ENCODE measurements around the gene CDH4. TPM values are rescaled to one million over a fixed set of nuclear protein-coding genes. Genes with fewer than 3 reads are reported as not detected.

Gene CDH4
- total and polyA plus RNA-seq, 2 of the 13 experiments (the other 11 are each of a cell fraction or from before 2014, with no cell fraction given), result not detected

DNA sequence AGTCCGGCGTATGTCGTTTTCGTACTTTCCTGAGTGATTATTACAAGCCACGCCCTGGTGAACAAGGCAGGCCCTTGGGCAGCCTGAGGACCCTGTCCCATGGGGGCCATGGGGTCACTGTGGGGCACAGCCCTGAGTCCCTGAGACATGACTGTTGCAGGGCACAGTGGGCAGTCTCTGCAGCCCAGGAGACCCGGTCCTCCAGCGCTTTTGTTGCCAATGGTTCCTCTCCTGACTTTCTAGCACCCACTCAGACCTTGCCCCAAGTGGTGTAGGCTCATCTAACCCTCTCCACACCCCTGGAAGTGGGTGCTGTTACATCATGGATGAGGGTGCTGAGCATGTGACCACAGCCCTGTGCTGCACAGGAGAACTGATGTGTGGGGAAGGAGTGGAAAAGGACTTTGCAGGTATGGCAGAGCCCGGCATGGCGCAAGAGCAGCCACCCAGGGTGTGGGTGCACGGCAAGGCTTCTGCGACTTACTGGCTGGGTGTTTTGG is 494.1 kb downstream of the CDH4 start:
- H3K9me3 ChIP-seq (ENCODE audit: low read length), result peaks cover 10% of the 10 kb centered on the region
- H3K4me3 ChIP-seq (replicated peaks in 1 of 3; ENCODE audit: insufficient read depth in 1 of 3, low read depth in 2 of 3, low read length in 3 of 3), result no peak overlapping the region
- ATAC-seq, result no peak; the same call in 2 of the 3 replicates
- no peak for DNase-seq (ENCODE audit: low spot score)
- POLR2A ChIA-PET, result no interaction called here
- peaks cover 14 to 42% of the 10 kb centered on the region in 2 experiments; a peak in 4 of 5 replicates for H3K27me3 ChIP-seq (ENCODE audit: control insufficient read depth in 1 of 2, insufficient read depth in 2 of 2, low read length in 2 of 2)
- TF ChIP-seq SRY (CRISPR knock-in tag; IDR thresholded peaks at IDR 0.05) (no peak), CC2D1A (CRISPR knock-in tag; IDR thresholded peaks at IDR 0.05) (no peak), ONECUT2 (CRISPR knock-in tag; IDR thresholded peaks at IDR 0.05) (no peak), SRSF4 (IDR thresholded peaks at IDR 0.05; ENCODE audit: low read depth, low read length, poor library complexity, severe bottlenecking) (no peak), ZFP41 (CRISPR knock-in tag; IDR thresholded peaks at IDR 0.05; ENCODE audit: borderline replicate concordance) (no peak), PAX8 (CRISPR knock-in tag; IDR thresholded peaks at IDR 0.05; ENCODE audit: borderline replicate concordance) (no peak), SETDB1 (CRISPR knock-in tag; IDR thresholded peaks at IDR 0.05; ENCODE audit: borderline replicate concordance) (no peak), MAFK (conservative IDR thresholded peaks at IDR 0.05 in 1 of 2, IDR thresholded peaks at IDR 0.05 in 1 of 2; ENCODE audit: low read length in 2 of 2) (no peak), CHCHD3 (CRISPR knock-in tag; IDR thresholded peaks at IDR 0.05) (no peak), ZNF383 (CRISPR knock-in tag; IDR thresholded peaks at IDR 0.05; ENCODE audit: borderline replicate concordance) (no peak), SNAPC2 (CRISPR knock-in tag; IDR thresholded peaks at IDR 0.05) (no peak), ZNF44 (CRISPR knock-in tag; IDR thresholded peaks at IDR 0.05) (no peak), KLF9 (CRISPR knock-in tag; IDR thresholded peaks at IDR 0.05; ENCODE audit: low read depth) (no peak), KDM3A (CRISPR knock-in tag; IDR thresholded peaks at IDR 0.05; ENCODE audit: low read depth) (no peak), DR1 (CRISPR knock-in tag; IDR thresholded peaks at IDR 0.05) (no peak), ZFYVE20 (CRISPR knock-in tag; IDR thresholded peaks at IDR 0.05; ENCODE audit: borderline replicate concordance, low read depth) (no peak), SKI (IDR thresholded peaks at IDR 0.05; ENCODE audit: partially characterized antibody) (no peak)
- TF ChIP-seq, protein P1, sequence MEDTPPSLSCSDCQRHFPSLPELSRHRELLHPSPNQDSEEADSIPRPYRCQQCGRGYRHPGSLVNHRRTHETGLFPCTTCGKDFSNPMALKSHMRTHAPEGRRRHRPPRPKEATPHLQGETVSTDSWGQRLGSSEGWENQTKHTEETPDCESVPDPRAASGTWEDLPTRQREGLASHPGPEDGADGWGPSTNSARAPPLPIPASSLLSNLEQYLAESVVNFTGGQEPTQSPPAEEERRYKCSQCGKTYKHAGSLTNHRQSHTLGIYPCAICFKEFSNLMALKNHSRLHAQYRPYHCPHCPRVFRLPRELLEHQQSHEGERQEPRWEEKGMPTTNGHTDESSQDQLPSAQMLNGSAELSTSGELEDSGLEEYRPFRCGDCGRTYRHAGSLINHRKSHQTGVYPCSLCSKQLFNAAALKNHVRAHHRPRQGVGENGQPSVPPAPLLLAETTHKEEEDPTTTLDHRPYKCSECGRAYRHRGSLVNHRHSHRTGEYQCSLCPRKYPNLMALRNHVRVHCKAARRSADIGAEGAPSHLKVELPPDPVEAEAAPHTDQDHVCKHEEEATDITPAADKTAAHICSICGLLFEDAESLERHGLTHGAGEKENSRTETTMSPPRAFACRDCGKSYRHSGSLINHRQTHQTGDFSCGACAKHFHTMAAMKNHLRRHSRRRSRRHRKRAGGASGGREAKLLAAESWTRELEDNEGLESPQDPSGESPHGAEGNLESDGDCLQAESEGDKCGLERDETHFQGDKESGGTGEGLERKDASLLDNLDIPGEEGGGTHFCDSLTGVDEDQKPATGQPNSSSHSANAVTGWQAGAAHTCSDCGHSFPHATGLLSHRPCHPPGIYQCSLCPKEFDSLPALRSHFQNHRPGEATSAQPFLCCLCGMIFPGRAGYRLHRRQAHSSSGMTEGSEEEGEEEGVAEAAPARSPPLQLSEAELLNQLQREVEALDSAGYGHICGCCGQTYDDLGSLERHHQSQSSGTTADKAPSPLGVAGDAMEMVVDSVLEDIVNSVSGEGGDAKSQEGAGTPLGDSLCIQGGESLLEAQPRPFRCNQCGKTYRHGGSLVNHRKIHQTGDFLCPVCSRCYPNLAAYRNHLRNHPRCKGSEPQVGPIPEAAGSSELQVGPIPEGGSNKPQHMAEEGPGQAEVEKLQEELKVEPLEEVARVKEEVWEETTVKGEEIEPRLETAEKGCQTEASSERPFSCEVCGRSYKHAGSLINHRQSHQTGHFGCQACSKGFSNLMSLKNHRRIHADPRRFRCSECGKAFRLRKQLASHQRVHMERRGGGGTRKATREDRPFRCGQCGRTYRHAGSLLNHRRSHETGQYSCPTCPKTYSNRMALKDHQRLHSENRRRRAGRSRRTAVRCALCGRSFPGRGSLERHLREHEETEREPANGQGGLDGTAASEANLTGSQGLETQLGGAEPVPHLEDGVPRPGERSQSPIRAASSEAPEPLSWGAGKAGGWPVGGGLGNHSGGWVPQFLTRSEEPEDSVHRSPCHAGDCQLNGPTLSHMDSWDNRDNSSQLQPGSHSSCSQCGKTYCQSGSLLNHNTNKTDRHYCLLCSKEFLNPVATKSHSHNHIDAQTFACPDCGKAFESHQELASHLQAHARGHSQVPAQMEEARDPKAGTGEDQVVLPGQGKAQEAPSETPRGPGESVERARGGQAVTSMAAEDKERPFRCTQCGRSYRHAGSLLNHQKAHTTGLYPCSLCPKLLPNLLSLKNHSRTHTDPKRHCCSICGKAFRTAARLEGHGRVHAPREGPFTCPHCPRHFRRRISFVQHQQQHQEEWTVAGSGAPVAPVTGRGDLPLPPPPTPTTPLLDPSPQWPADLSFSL (CRISPR knock-in tag; IDR thresholded peaks at IDR 0.05), result no peak
- TF ChIP-seq, protein P2, sequence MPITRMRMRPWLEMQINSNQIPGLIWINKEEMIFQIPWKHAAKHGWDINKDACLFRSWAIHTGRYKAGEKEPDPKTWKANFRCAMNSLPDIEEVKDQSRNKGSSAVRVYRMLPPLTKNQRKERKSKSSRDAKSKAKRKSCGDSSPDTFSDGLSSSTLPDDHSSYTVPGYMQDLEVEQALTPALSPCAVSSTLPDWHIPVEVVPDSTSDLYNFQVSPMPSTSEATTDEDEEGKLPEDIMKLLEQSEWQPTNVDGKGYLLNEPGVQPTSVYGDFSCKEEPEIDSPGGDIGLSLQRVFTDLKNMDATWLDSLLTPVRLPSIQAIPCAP (CRISPR knock-in tag; IDR thresholded peaks at IDR 0.05; ENCODE audit: low read depth), result no peak
- H3K4me2 ChIP-seq (ENCODE audit: low read depth, low read length), result no peak overlapping the region
- H3K36me3 ChIP-seq (replicated peaks in 1 of 2; ENCODE audit: control insufficient read depth in 1 of 2, insufficient read depth in 2 of 2, low read length in 2 of 2), result no peaks in the 10 kb centered on the region
- in situ Hi-C loops (cut with HindIII; ENCODE audit: extremely low pct_ligation_motif_present, low pct_unique_long_range_greater_than_20kb) (no loop called here), intact Hi-C loops (cut with micrococcal nuclease; ENCODE audit: unreplicated experiment) (no loop called here)
- H4K20me1 ChIP-seq (ENCODE audit: insufficient read depth, low read length), result no peaks in the 10 kb centered on the region; the same call in 1 of the 2 replicates
- H3K4me1 ChIP-seq (ENCODE audit: insufficient read depth, low read length), result no peaks in the 10 kb centered on the region
- CTCF ChIA-PET (ENCODE audit: low intra/inter-chr PET ratio, low total read pairs), result no interaction called here
- no peaks in the 10 kb centered on the region for H3K79me2 ChIP-seq (ENCODE audit: insufficient read depth, low read length)
- 38% methylated on average over 11 of the region's 11 CpGs for WGBS (ENCODE audit: low lambda C conversion rate)
- no peak for FAIRE-seq
- H2AFZ ChIP-seq (ENCODE audit: low read length), result no peak overlapping the region
- no peak overlapping the region for H3K9ac ChIP-seq (ENCODE audit: insufficient read depth, low read depth, low read length)
- no peak overlapping the region for H3K27ac ChIP-seq (ENCODE audit: extremely low read length, insufficient read depth, low read length)
- BruUV-seq (replicated peaks), result no TSS peak

Data from HepG2 (cell line).